HEK293T (cell line): ENCODE data around the gene TTLL3.

Experiments
- CTCF ChIA-PET: fragments of 350-600 bp; formaldehyde crosslinking; extraction: SDS; loops from one replicate; lab custom pipeline; 2021; ENCODE audit warnings: antibody characterized with exemption, inconsistent platforms; lab: Yijun Ruan, JAX
- POLR2A ChIA-PET: fragments of 350-600 bp; formaldehyde crosslinking; extraction: SDS; loops from one replicate; lab custom pipeline; 2020; ENCODE audit warnings: antibody characterized with exemption, inconsistent platforms; lab: Yijun Ruan, JAX
- DNase-seq: peaks from one replicate; pipeline ENCODE4 v3.0.0; 2012; ENCODE audit warnings: mixed read lengths; ENCODE audit errors: extremely low spot score
- ARNT ChIP-seq: fragments of 450-650 bp; IDR thresholded peaks from 2 replicates; pipeline ENCODE4 v1.6.1; 2017; ENCODE audit warnings: mild to moderate bottlenecking
- BHLHE40 ChIP-seq: fragments of 450-650 bp; IDR thresholded peaks from 2 replicates; pipeline ENCODE4 v1.6.1; 2016; ENCODE audit warnings: mild to moderate bottlenecking, moderate library complexity, borderline replicate concordance
- CTBP1 ChIP-seq: fragments of 450-650 bp; IDR thresholded peaks from 2 replicates; pipeline ENCODE4 v1.6.1; 2016; ENCODE audit warnings: borderline replicate concordance
- ELF4 ChIP-seq: fragments of 450-650 bp; IDR thresholded peaks from 2 replicates; pipeline ENCODE4 v1.6.1; 2017; ENCODE audit warnings: antibody characterized with exemption
- FOXA1 ChIP-seq: fragments of 450-650 bp; IDR thresholded peaks from 2 replicates; pipeline ENCODE4 v1.6.1; 2016; ENCODE audit warnings: mild to moderate bottlenecking
- FOXK2 ChIP-seq: fragments of 450-650 bp; IDR thresholded peaks from 2 replicates; pipeline ENCODE4 v1.6.1; 2016; ENCODE audit warnings: mild to moderate bottlenecking
- FOXM1 ChIP-seq: fragments of 450-650 bp; IDR thresholded peaks from 2 replicates; pipeline ENCODE4 v1.6.1; 2017; ENCODE audit warnings: mild to moderate bottlenecking, borderline replicate concordance
- HDGF ChIP-seq: fragments of 450-650 bp; IDR thresholded peaks from 2 replicates; pipeline ENCODE4 v1.6.1; 2017; ENCODE audit warnings: antibody characterized with exemption, borderline replicate concordance
- L3MBTL2 ChIP-seq: fragments of 450-650 bp; conservative IDR thresholded peaks from 2 replicates; pipeline ENCODE4 v1.6.1; 2016; ENCODE audit warnings: mild to moderate bottlenecking
- LEF1 ChIP-seq: fragments of 450-650 bp; IDR thresholded peaks from 2 replicates; pipeline ENCODE4 v1.6.1; 2017; ENCODE audit warnings: mild to moderate bottlenecking, borderline replicate concordance
- NFRKB ChIP-seq: fragments of 450-650 bp; IDR thresholded peaks from 2 replicates; pipeline ENCODE4 v1.6.1; 2016; ENCODE audit warnings: mild to moderate bottlenecking, moderate library complexity
- PKNOX1 ChIP-seq: fragments of 450-650 bp; IDR thresholded peaks from 2 replicates; pipeline ENCODE4 v1.6.1; 2016
- SP1 ChIP-seq: fragments of 450-650 bp; IDR thresholded peaks from 2 replicates; pipeline ENCODE4 v1.6.1; 2017
- SUZ12 ChIP-seq: fragments of 450-650 bp; IDR thresholded peaks from 2 replicates; pipeline ENCODE4 v1.6.1; 2016; ENCODE audit warnings: mild to moderate bottlenecking
- TARDBP ChIP-seq: fragments of 450-650 bp; IDR thresholded peaks from 2 replicates; pipeline ENCODE4 v1.6.1; 2016
- ZNF384 ChIP-seq: fragments of 450-650 bp; IDR thresholded peaks from 2 replicates; pipeline ENCODE4 v1.6.1; 2016

Gene TTLL3

DNA sequence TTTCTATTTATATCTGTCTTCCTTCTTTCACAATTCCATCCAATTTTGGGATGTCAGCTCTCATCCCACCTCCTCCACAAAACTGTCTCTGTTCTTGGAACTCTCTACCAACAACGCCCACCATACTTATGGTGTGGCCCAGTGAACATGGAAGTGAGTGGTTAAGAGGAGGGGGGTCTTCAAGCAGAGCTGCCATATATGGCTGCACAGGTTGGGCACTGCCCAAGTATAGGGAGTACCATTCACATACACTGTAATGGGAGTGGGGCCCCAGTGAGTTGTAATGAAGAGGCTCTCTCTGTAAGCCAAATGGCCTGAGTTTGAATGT, 32.4 kb upstream of the TTLL3 start:
- TF ChIP-seq HDGF: no peak
- no peak for DNase-seq
- ChIA-PET POLR2A (no interaction called here), CTCF (no interaction called here)

GRCh38 chr3:9778143-9779074, 31.7 kb upstream of the TTLL3 start:
- no peak for TF ChIP-seq ARNT
- no peak for TF ChIP-seq LEF1
- no peak for TF ChIP-seq PKNOX1
- no peak for TF ChIP-seq ZNF384
- TF ChIP-seq FOXK2: no peak
- TF ChIP-seq L3MBTL2: no peak
- TF ChIP-seq FOXA1: no peak
- TF ChIP-seq TARDBP: no peak
- TF ChIP-seq ELF4: no peak
- no peak for TF ChIP-seq HDGF
- ChIA-PET POLR2A (interaction anchor here (1.4 kb wide), 1 partner anchor 9 kb away, joined by 4 read pairs; the partner anchor contains the start of gene CAMK1), CTCF (no interaction called here)
- no peak for DNase-seq

DNA sequence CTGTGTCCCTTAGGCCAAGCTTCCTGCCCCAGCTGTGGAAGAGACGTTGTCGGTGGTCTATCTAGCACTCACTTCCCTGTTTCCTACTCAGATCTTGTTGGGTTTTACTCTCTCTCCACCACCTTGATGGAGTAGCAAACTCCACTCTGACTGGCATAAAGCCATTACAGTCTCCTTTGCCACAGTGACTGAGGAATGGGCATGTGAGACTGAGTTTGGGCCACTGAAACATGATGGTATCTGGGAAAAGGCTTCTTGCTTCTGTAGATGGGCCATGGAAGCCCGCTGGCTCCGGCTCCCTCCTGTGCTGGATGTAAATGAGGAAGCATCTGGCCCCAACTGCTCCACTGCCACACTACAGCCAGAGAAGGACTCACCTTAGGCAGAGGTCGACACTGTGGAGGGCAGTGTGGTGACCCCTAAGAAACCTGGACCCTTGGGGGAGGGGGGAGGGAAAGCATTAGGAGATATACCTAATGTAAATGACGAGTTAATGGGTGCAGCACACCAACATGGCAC, 30.9 kb upstream of the TTLL3 start:
- TF ChIP-seq FOXA1: no peak
- no peak for TF ChIP-seq ELF4
- TF ChIP-seq ARNT: no peak
- TF ChIP-seq FOXM1: no peak
- no peak for TF ChIP-seq BHLHE40
- TF ChIP-seq LEF1: no peak
- no peak for TF ChIP-seq SP1
- no peak for TF ChIP-seq PKNOX1
- no peak for TF ChIP-seq CTBP1
- TF ChIP-seq SUZ12: no peak
- no peak for TF ChIP-seq TARDBP
- TF ChIP-seq ZNF384: no peak
- no peak for TF ChIP-seq L3MBTL2
- DNase-seq: no peak
- ChIA-PET POLR2A (interaction anchor here (1.4 kb wide), 1 partner anchor 10 kb away, joined by 4 read pairs; the partner anchor contains the start of gene CAMK1), CTCF (no interaction called here)

- ChIA-PET CTCF (no interaction called here), POLR2A (interaction anchor here (2.6 kb wide), 1 partner anchor 13 kb away, joined by 8 read pairs; the partner anchor contains the start of genes ARPC4 and TADA3)
- DNase-seq: no peak
These were observed 30.2 kb upstream of the TTLL3 start for GRCh38 chr3:9779721-9780457.

GRCh38 chr3:9780458-9780812, 29.6 kb upstream of the TTLL3 start:
- no peak for DNase-seq
- ChIA-PET POLR2A (interaction anchor here (2.6 kb wide), 1 partner anchor 12 kb away, joined by 8 read pairs; the partner anchor contains the start of genes ARPC4 and TADA3), CTCF (no interaction called here)
- no peak for TF ChIP-seq BHLHE40
- no peak for TF ChIP-seq ELF4

More at GRCh38 chr3:9779721-9780457, 30.2 kb upstream of the TTLL3 start:
- no peak for TF ChIP-seq LEF1
- no peak for TF ChIP-seq FOXM1
- TF ChIP-seq CTBP1: no peak
- TF ChIP-seq BHLHE40: no peak
- no peak for TF ChIP-seq FOXA1
- TF ChIP-seq FOXK2: no peak
- TF ChIP-seq ARNT: no peak
- TF ChIP-seq HDGF: no peak
- TF ChIP-seq L3MBTL2: no peak

- CTCF ChIA-PET: no interaction called here
- TF ChIP-seq ELF4: no peak
- no peak for TF ChIP-seq CTBP1
- no peak for TF ChIP-seq TARDBP
- no peak for TF ChIP-seq BHLHE40
- TF ChIP-seq FOXA1: no peak
- no peak for DNase-seq
- POLR2A ChIA-PET: interaction anchor here (2.6 kb wide), 1 partner anchor 12 kb away, joined by 8 read pairs; the partner anchor contains the start of genes ARPC4 and TADA3
These were observed 29.2 kb upstream of the TTLL3 start for GRCh38 chr3:9780910-9781309.

DNA sequence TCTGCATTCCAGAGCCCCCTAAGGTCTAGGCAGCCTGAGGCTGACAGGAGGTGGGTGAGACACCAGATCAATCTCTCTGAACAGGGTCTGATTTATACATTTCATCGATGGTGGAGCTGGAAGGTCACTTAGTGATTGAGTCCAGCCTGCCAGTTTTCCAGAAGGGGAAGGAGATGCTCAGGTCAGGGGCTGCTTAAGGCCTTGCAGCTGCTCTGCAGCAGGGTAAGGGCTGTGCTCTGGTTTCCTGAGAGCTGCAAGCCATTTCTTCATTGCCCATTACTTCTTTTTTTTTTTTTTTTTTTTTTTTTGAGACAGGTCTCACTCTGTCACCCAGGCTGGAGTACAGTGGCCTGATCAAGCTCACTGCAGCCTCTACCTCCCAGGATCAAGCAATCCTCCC, 28.5 kb upstream of the TTLL3 start:
- POLR2A ChIA-PET: interaction anchor here (2.6 kb wide), 1 partner anchor 11 kb away, joined by 8 read pairs; the partner anchor contains the start of genes ARPC4 and TADA3
- no peak for TF ChIP-seq NFRKB
- TF ChIP-seq BHLHE40: no peak
- no peak for TF ChIP-seq L3MBTL2
- no peak for TF ChIP-seq SP1
- TF ChIP-seq FOXA1: no peak
- TF ChIP-seq TARDBP: no peak
- no peak for TF ChIP-seq ZNF384
- TF ChIP-seq CTBP1: no peak
- TF ChIP-seq FOXM1: no peak
- no peak for TF ChIP-seq PKNOX1
- no peak for TF ChIP-seq ARNT
- TF ChIP-seq SUZ12: no peak
- no peak for TF ChIP-seq LEF1
- no peak for TF ChIP-seq FOXK2
- TF ChIP-seq HDGF: no peak
- TF ChIP-seq ELF4: no peak
- DNase-seq: no peak
- CTCF ChIA-PET: interaction anchor here (0.6 kb wide), 1 partner anchor 126 kb away, joined by 3 read pairs; no protein-coding TSS in a partner anchor
